NB4 (cell line): ENCODE results near the gene GPR137C.

Experiments used
- DNase-seq: peaks from one replicate; pipeline ENCODE4 v3.0.0; 2010; ENCODE audit warnings: low read depth
- H3K4me3 ChIP-seq: one replicate; pipeline ENCODE4 v1.5.1; 2011; ENCODE audit warnings: mild to moderate bottlenecking, low read depth, low read length, moderate library complexity
- CTCF ChIP-seq: IDR thresholded peaks from one replicate; pipeline ENCODE4 v1.5.1; 2012; ENCODE audit warnings: low read depth, low read length
- MAX ChIP-seq: IDR thresholded peaks from 2 replicates; pipeline ENCODE4 v1.6.1; 2011; ENCODE audit warnings: low read depth, low read length
- MYC ChIP-seq: IDR thresholded peaks from 2 replicates; pipeline ENCODE4 v1.6.1; 2011; ENCODE audit warnings: low read depth, low read length
- POLR2A ChIP-seq: IDR thresholded peaks from 2 replicates; pipeline ENCODE4 v1.6.1; 2011; ENCODE audit warnings: mild to moderate bottlenecking; ENCODE audit not compliant: insufficient read length; ENCODE audit errors: extremely low read depth

The GPR137C gene

DNA sequence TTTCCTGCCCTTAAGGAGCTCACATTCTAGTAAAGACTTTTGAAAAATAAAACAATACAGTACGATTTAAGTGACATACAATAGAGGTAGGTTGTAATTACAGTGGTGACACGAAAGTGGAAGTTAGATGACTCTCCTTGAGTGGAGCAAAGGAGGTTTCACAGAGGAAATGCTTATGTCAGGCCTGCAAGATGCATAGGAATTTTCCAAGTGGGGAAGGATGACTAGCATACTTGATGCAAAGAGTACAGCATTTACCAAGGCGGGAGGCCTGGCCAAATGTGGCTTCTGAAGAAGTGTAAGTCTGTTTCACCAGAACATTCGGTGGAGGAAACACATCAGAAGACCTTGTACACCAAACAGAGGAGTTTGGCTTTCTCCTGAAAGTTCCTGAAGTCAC is 87.5 kb downstream of the GPR137C start:
- DNase-seq = no peak
- TF ChIP-seq POLR2A (no peak), CTCF (no peak), MAX (no peak), MYC (no peak)
- H3K4me3 ChIP-seq = no peak overlapping the region

GRCh38 chr14:52641745-52642144 is 89.1 kb downstream of the GPR137C start:
- TF ChIP-seq POLR2A (no peak), CTCF (no peak), MYC (no peak), MAX (no peak)
- DNase-seq = no peak
- no peak overlapping the region for H3K4me3 ChIP-seq

- no peak overlapping the region for H3K4me3 ChIP-seq
- DNase-seq = no peak
- TF ChIP-seq MAX = no peak
- TF ChIP-seq CTCF = no peak
- no peak for TF ChIP-seq MYC
- TF ChIP-seq POLR2A = no peak
Measured at GRCh38 chr14:52649511-52649910, 96.9 kb downstream of the GPR137C start.

- no peak for TF ChIP-seq MAX
- no peak for TF ChIP-seq CTCF
- TF ChIP-seq MYC = no peak
- no peak for TF ChIP-seq POLR2A
Measured at GRCh38 chr14:52650774-52651173, 98.1 kb downstream of the GPR137C start.

DNA sequence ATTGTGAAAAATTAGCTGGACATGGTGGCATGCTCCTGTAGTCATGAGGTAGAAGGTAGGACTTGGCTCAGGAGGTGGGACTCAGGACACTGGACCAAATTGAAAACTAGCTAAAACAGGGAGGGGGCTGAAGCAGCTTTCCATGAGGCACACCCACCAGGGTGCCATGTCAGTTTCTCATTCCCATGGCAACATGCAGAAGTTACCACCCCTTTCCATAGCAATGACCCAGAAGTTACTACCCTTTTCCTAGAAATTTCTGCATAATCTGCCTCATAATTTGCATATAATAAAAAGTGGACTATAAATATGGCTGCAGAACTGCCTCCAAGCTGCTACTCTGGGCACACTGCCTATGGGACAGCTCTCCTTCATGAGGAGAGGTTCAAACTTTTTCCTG is 104.3 kb downstream of the GPR137C start:
- no peak overlapping the region for H3K4me3 ChIP-seq
- no peak for TF ChIP-seq CTCF
- TF ChIP-seq POLR2A = no peak
- TF ChIP-seq MYC = no peak
- TF ChIP-seq MAX = no peak
- no peak for DNase-seq

More at GRCh38 chr14:52650774-52651173, 98.1 kb downstream of the GPR137C start:
- H3K4me3 ChIP-seq = no peak overlapping the region
- DNase-seq = no peak

DNA sequence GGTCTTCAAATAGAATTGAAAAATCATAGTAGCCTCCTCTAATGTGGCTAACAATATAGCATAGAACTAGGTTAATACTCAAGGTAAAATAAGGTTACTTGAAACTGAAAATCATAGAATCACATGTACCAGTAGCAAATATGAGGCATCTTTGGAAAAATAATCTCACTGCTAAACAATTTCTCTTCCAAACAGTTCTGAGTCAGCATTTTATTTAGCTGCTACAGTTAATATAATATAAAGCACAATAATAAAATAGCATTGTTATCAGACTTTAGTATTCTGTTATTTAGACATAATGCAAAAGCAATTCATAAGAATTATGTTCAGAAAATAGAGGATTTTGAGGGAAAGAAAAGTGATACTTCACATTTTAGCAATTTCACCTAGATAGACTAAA is 107.7 kb downstream of the GPR137C start:
- H3K4me3 ChIP-seq = no peak overlapping the region
- TF ChIP-seq MYC (no peak), POLR2A (no peak), CTCF (no peak), MAX (no peak)
- no peak for DNase-seq
